Measurements from ENCODE around the gene ESCO1. TPM values are rescaled to one million over a fixed set of nuclear protein-coding genes. Genes with fewer than 3 reads are reported as not detected.

ESCO1 gene
- total RNA-seq, 1 experiment from 2014 or later, result 14.9 TPM

DNA sequence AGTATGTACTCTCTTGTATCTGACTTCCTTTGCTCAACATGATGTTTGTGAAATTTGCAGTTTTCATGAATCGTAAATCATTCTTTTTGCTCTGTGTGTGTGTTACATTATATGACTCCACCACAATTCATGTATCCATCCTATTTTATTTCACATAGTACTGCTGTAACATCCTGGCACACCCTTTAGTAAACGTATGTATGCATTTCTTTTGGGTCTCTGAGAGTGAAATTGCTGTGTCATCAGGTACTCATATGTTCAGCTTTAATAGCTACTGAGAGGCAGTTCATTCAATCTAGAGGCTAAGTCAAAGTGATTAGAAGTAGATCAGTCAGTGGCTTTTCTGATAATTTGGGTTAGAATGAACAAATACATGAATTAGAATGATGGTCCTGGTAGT, 118.8 kb downstream of the ESCO1 start:
- ChIA-PET CTCF (no interaction called here), POLR2A (ENCODE audit: low non-redundant PET) (no interaction called here)
- Histone ChIP-seq H3K9me3 (ENCODE audit: low read depth, low read length, poor library complexity, severe bottlenecking) (no peaks in the 10 kb centered on the region), H3K27me3 (replicated peaks; ENCODE audit: insufficient read depth, low read depth, low read length, poor library complexity) (no peaks in the 10 kb centered on the region), H3K4me1 (ENCODE audit: insufficient read depth, low read length, poor library complexity, severe bottlenecking) (peaks cover 9% of the 10 kb centered on the region), H3K27ac (ENCODE audit: low read depth, low read length, poor library complexity, severe bottlenecking) (no peak overlapping the region), H3K4me3 (ENCODE audit: low read depth, low read length, poor library complexity, severe bottlenecking) (no peak overlapping the region), H3K36me3 (ENCODE audit: insufficient read depth, low read length, poor library complexity, severe bottlenecking) (no peaks in the 10 kb centered on the region)
- TF ChIP-seq, protein P1, sequence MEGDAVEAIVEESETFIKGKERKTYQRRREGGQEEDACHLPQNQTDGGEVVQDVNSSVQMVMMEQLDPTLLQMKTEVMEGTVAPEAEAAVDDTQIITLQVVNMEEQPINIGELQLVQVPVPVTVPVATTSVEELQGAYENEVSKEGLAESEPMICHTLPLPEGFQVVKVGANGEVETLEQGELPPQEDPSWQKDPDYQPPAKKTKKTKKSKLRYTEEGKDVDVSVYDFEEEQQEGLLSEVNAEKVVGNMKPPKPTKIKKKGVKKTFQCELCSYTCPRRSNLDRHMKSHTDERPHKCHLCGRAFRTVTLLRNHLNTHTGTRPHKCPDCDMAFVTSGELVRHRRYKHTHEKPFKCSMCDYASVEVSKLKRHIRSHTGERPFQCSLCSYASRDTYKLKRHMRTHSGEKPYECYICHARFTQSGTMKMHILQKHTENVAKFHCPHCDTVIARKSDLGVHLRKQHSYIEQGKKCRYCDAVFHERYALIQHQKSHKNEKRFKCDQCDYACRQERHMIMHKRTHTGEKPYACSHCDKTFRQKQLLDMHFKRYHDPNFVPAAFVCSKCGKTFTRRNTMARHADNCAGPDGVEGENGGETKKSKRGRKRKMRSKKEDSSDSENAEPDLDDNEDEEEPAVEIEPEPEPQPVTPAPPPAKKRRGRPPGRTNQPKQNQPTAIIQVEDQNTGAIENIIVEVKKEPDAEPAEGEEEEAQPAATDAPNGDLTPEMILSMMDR (conservative IDR thresholded peaks at IDR 0.05; ENCODE audit: low read depth, low read length), result no peak
- TF ChIP-seq EZH2 (IDR thresholded peaks at IDR 0.05; ENCODE audit: borderline replicate concordance, low read depth, low read length, poor library complexity, severe bottlenecking), result no peak
- intact Hi-C loops (cut with micrococcal nuclease; ENCODE audit: unreplicated experiment), result loop anchor here (10.0 kb wide), 1 partner anchor 373 kb away; no protein-coding TSS in a partner anchor
- BruUV-seq (replicated peaks), result no TSS peak
- DNase-seq (ENCODE audit: low spot score), result no peak

DNA sequence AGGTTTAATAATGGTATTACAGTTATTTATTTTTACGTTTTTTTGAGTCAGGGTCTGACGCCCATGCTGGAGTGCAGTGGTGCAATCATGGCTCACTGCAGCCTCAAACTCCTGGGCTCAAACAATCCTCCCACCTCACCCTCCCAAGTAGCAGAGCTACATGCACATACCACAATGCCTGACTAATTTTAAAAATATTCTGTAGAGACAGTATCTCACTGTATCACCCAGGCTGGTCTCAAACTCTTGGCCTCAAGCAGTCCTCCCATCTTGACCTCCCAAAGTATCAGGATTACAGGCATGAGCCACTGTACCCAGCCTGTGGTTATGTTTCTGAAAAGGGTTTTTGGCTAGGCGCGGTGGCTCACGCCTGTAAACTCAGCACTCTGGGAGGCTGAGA, 120.8 kb downstream of the ESCO1 start:
- H3K36me3 ChIP-seq (ENCODE audit: insufficient read depth, low read length, poor library complexity, severe bottlenecking), result no peaks in the 10 kb centered on the region
- TF ChIP-seq, protein P1 (conservative IDR thresholded peaks at IDR 0.05; ENCODE audit: low read depth, low read length), result no peak
- no peak for TF ChIP-seq EZH2 (IDR thresholded peaks at IDR 0.05; ENCODE audit: borderline replicate concordance, low read depth, low read length, poor library complexity, severe bottlenecking)
- no TSS peak for BruUV-seq (replicated peaks)
- ChIA-PET CTCF (no interaction called here), POLR2A (ENCODE audit: low non-redundant PET) (interaction anchor here (0.6 kb wide), 1 partner anchor 1320 kb away, joined by 3 read pairs; no protein-coding TSS in a partner anchor)
- DNase-seq (ENCODE audit: low spot score), result no peak
- intact Hi-C loops (cut with micrococcal nuclease; ENCODE audit: unreplicated experiment), result loop anchor here (10.0 kb wide), 1 partner anchor 375 kb away; no protein-coding TSS in a partner anchor
- no peak overlapping the region for H3K27ac ChIP-seq (ENCODE audit: low read depth, low read length, poor library complexity, severe bottlenecking)
- no peaks in the 10 kb centered on the region for H3K27me3 ChIP-seq (replicated peaks; ENCODE audit: insufficient read depth, low read depth, low read length, poor library complexity)
- peaks cover under 1% of the 10 kb centered on the region for H3K4me1 ChIP-seq (ENCODE audit: insufficient read depth, low read length, poor library complexity, severe bottlenecking)
- H3K9me3 ChIP-seq (ENCODE audit: low read depth, low read length, poor library complexity, severe bottlenecking), result no peaks in the 10 kb centered on the region
- no peak overlapping the region for H3K4me3 ChIP-seq (ENCODE audit: low read depth, low read length, poor library complexity, severe bottlenecking)

Other genes starting within 250 kb of the ESCO1 start
- 164 and 167 TPM in 2 replicates for gene SNRPD1, start 11.6 kb upstream of the ESCO1 start, total RNA-seq (2021)
- gene ABHD3, start 104.1 kb upstream of the ESCO1 start, total RNA-seq (2021), result 45.4 and 47.5 TPM in 2 replicates
- gene MIB1, start 140.1 kb upstream of the ESCO1 start, total RNA-seq (2021), result 70.5 and 92.7 TPM in 2 replicates

All from A673 (cell line).